HG02623 (cell line): Measurements from ENCODE around the gene AGAP1.

ENCODE experiments used
- ATAC-seq: cut with Tn5 transposase; IDR thresholded peaks from one replicate; pipeline ENCODE4 v1.9.1; 2021; ENCODE audit warnings: moderate library complexity; ENCODE audit not compliant: unreplicated experiment

The AGAP1 gene

GRCh38 chr2:235781775-235782174 lies 287.9 kb downstream of the AGAP1 start:
- no peak for ATAC-seq

GRCh38 chr2:235784788-235785187 lies 290.9 kb downstream of the AGAP1 start:
- no peak for ATAC-seq

GRCh38 chr2:235789552-235789951 lies 295.7 kb downstream of the AGAP1 start:
- ATAC-seq, result no peak

DNA sequence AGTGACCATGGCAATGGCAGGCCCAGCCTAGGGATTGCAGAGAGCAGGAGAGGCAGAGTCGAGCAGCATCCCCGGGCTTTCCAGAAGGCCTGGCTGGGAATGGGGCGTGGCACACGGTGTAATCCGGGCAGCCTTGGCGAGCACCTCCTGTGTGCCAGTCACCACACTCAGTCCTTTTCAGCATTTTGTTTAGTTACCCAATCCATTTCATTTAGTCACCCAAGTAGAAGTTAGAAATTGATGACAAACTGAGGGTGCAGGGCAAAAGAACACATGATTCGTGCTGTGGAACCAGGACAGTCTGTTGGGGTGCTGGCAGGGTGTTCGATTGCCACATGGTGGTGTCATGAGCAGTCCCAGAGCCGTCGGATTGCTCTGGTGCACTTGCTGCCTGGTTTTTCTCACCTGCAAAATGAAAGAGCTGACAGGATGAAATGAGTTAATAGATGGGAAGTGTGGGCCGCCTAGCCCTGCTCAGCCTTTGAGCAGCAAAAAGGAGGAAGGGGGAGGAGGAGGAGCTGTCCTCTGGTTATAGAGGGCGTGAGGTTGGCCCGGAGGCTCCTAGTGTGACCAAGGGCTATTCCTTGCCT lies 299.4 kb downstream of the AGAP1 start:
- no peak for ATAC-seq

DNA sequence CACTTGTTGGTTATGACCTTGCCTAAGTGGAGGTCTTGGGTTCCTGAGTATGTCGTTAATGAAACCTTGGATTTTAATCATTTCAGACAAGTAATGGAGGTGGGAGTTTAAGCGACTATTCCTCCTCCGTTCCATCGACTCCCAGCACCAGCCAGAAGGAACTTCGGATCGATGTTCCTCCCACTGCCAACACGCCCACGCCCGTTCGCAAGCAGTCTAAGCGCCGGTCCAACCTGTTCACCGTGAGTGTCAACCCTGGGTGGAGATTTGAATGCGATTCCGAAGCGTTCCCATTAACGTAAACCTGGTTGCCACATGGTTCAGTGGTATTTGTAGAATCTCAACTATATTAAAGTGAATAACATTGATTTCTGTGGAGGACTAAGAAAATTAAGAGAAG lies 305.4 kb downstream of the AGAP1 start:
- no peak for ATAC-seq

DNA sequence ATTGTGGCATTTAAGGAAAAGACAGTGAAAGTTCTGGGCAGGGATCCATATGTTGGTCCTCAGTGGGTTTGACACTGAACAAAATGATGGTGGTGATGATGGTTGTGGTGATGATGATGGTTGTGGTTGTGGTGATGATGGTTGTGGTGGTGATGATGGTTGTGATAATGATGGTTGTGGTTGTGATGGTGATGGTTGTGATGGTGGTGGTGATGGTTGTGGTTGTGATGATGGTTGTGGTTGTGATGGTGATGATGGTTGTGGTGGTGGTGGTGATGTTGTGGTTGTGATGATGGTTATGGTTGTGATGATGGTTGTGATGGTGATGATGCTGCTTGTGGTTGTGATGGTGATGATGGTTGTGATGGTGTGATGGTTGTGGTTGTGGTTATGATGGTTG lies 308.7 kb downstream of the AGAP1 start:
- no peak for ATAC-seq

- ATAC-seq, result no peak
These were observed 309.2 kb downstream of the AGAP1 start for GRCh38 chr2:235803028-235803427.

DNA sequence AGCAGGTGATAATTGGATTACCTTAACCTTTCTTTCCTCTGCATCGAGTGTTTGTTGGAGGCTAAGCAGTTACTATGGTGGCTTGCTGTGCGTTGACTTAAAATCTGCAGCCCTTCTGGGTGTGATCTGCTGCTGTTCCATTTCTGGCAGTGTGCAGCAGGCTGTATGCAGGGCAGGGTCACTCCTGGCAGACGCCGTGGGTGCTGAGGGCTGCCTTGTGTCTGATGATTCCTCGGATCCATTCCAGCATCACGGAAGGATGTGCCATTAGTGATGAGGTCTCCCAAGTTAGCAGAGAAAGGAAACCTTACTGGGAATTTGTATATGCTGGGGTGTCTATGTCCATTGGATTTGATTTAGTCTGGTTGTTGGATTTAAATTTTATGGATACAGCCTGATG lies 310.8 kb downstream of the AGAP1 start:
- ATAC-seq, result no peak

DNA sequence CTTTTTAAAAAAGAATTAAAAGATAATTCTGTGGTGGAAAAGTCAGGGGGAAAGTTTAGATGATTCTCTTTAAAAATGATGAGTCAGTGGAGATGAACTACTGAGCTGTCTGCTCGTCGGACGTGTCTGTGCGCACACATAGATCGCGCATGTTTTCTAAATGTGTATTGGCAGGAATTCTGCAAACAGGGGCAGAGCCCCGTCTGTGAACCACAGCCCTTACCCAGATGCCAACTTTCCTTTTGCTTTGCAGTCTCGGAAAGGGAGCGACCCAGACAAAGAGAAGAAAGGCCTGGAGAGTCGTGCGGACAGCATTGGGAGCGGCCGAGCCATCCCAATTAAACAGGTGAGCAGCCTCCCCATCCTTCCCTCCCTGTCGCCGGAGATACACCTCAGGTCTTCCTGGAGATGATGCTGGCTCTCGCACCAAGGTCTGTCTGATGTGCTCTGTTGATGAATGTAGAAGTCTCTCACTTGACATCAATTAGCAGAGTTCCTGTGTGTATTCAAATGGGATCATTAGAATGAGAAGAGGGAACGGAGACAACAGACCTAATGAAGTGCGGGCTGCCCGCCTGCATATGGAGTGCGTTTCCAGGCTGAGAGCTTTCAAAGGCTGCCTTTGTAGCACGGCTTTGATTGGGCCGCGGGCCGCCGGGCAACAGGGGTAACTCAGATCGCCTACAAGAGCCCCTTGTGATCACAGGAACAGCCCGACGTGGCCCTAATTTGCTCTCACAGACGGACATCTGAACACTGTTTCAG lies 313.3 kb downstream of the AGAP1 start:
- ATAC-seq, result no peak

DNA sequence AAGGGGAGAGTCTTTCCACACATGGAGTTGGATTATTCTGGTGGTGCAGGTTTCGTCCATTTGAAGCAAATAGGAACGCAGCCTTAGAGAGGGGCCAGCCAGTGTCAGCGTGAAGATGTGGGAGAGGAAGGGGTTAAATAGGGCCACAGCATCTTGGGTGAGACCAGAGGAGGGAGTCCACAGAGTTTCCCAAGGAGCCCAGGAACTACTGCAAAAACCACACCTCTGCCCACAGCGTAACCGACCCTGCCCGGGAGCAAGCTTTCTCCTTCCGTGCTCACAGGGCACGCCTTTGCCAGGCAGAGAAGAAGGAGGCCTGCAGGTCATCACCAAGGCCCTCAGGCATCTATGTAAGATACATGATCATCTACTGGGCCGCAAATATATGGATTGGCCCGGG lies 314.5 kb downstream of the AGAP1 start:
- ATAC-seq, result no peak

GRCh38 chr2:235810252-235810651 lies 316.4 kb downstream of the AGAP1 start:
- ATAC-seq, result no peak

- no peak for ATAC-seq
These were observed 317.0 kb downstream of the AGAP1 start for GRCh38 chr2:235810846-235811245.

DNA sequence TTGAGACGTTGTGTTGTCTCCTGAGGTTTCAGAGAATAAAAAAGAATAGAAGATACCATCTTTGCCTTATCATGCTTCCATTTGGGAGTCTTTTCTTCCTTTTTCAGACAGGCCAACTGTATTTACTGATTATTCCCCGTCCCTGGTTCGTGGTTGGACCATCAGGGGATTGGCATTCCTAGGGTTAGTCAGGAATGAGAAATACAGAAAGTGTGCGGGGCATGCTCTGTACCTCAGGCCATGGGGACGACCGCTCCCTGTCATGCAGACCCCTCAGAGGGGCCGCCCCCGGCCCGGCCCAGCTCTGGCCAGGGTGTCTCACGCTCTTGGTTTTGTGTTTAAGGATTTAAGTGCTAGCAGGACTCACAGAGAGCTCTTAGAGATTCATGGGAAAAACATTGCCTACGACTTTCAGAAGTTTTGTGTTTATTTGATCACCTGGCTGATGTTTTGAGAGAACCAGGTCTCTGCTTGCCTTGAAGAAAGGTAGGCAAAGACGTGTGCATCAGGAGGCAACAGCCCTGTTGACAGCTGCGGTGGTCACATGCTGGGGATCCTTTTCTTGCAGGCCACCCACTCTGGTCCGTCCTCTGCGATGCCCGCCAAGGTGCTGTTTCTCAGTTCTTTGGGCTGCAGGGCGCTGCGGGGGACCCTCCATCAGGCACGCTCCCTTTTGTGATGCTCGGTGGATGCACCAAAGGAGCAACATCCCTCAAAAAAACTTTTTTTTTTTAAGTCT lies 317.8 kb downstream of the AGAP1 start:
- ATAC-seq, result no peak

DNA sequence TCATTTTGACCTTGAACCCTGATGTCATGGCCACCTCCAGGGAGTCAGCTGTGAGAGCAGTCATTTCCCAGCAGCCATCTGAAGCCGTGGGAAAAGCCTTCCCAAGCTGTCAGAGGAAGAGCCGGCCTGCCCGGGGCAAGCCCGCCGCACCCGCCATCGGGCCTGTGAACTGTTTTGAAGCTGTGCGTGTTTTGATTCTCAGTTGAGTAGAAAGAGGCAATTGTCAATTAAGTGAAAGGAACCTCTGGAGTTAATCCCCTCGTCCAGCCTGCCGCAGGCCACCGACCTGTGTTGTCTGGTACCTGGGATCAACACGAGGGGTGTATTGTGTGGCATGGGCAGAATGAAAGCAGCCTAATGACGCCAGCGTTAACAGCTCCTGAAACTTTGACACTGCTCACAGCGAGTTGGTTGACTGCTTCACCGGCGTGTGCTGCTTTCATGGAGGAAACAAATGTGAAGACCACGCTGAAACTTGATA lies 318.4 kb downstream of the AGAP1 start:
- no peak for ATAC-seq

DNA sequence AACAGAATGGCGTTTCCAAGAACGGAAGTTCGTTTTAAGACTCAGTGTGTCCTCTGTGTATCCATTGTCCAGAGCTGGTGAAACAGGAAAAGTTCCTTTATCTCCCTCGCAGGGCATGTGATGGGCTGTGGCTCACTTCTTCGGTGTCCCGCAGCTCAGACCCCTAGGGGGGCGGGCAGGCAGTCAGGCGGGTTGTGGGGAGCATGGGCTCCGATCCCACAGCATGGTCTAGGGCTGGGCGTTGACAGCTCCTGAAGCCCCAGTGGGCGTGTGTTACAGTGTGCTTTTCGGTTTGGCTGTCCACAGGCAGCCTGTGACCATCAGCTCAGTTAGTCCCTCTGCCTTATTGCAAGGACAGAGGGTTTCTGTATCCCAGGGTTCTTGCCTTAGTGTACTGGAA lies 319.6 kb downstream of the AGAP1 start:
- ATAC-seq, result no peak

GRCh38 chr2:235820571-235820970 lies 326.7 kb downstream of the AGAP1 start:
- ATAC-seq, result no peak

- no peak for ATAC-seq
These were observed 330.5 kb downstream of the AGAP1 start for GRCh38 chr2:235824331-235824730.

DNA sequence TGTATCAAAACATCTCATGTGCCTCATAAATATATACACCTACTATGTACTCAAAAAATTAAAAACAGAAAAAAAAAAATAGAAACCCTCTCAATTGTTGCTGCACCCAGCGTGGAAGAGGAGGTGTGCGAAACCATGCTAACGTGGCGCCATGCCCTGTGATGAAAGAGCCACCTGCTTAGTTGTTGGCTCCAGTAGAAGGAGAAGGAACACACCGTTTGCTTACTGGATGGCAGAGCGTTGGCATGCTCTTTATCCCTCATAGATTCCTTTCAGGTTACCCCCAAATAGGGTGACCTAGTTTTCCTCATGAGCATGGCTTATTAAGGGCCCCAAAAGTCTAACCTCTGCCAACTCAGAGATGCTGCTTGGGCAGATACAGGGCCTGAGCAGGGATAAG lies 332.1 kb downstream of the AGAP1 start:
- no peak for ATAC-seq

GRCh38 chr2:235826826-235827225 lies 333.0 kb downstream of the AGAP1 start:
- ATAC-seq, result no peak

GRCh38 chr2:235827585-235827992 lies 333.7 kb downstream of the AGAP1 start:
- no peak for ATAC-seq

GRCh38 chr2:235829726-235830125 lies 335.9 kb downstream of the AGAP1 start:
- no peak for ATAC-seq

DNA sequence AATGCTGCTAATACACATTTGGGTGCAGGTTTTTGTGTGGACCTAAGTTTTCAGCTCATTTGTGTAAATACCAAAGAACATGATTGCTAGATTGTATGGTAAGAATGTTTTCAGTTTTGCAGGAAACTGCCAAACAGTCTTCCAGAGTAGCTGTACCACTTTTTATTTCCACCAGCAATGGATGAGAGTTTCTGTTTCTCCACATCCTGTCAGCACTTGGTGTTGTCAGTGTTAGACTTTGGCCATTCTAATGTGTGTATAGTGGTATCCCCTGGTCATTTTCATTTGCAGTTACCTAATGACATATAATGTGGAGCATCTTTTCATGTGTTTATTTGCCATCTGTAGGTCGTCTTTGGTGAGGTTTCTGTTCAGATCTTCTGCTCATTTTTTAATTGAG lies 337.9 kb downstream of the AGAP1 start:
- ATAC-seq, result no peak
